T-cell (primary cell): ENCODE data around the gene ANO9. TPM values are rescaled to one million over a fixed set of nuclear protein-coding genes. Genes with fewer than 3 reads are reported as not detected.

Experiments
- ATAC-seq, 4 experiments: fragments of 200-7000 bp in 3 of 4; fragments of 150-1000 bp in 1 of 4; cut with Tn5 transposase; replicated peaks in 1 of 4; 1 replicate in 3 of 4; 2 replicates in 1 of 4; pipeline ENCODE4 v1.10.0; 2021; ENCODE audit warnings: moderate library complexity in 3 of 4, mild to moderate bottlenecking in 2 of 4, moderate number of reproducible peaks in 1 of 4
- CTCF ChIA-PET, 2 donors: fragments of 300-600 bp; sonication (Branson Sonifier 250); formaldehyde crosslinking; loops; one replicate each; lab custom pipeline; 2022; ENCODE audit warnings: antibody characterized with exemption in 2 of 2; lab: Charles Lee
- POLR2A ChIA-PET, 2 donors: fragments of 300-600 bp; sonication (Branson Sonifier 250); formaldehyde crosslinking; loops; one replicate each; lab custom pipeline; 2022; ENCODE audit warnings: antibody characterized with exemption in 2 of 2; lab: Charles Lee
- DNase-seq, 35 experiments: peaks; one replicate each; pipeline versions ENCODE4 v3.0.0 to v3.0.0-alpha.2; 2013 to 2023
- H3K27ac ChIP-seq: one replicate; pipeline ENCODE4 v1.5.1; 2013; ENCODE audit warnings: low read length
- H3K27me3 ChIP-seq, 2 experiments: replicated peaks in 1 of 2; 1 replicate in 1 of 2; 2 replicates in 1 of 2; pipeline versions ENCODE4 v1.6.1 to v1.7.0; 2013; ENCODE audit warnings: low read length in 1 of 2, mixed read lengths in 1 of 2; ENCODE audit not compliant: control insufficient read depth in 2 of 2, insufficient read depth in 2 of 2; ENCODE audit errors: extremely low read depth in 1 of 2
- H3K36me3 ChIP-seq, 2 donors: 1 replicate in 1 of 2; 2 replicates in 1 of 2; pipeline versions ENCODE4 v1.6.1 to v1.7.0; 2013; ENCODE audit warnings: low read length in 1 of 2; ENCODE audit not compliant: control insufficient read depth in 2 of 2, insufficient read depth in 1 of 2; ENCODE audit errors: extremely low read depth in 1 of 2
- H3K4me1 ChIP-seq, 2 experiments: 1 replicate in 1 of 2; 2 replicates in 1 of 2; pipeline versions ENCODE4 v1.6.1 to v1.7.0; 2013; ENCODE audit warnings: low read length in 2 of 2, mixed read lengths in 1 of 2; ENCODE audit not compliant: insufficient read depth in 2 of 2, control insufficient read depth in 1 of 2; ENCODE audit errors: extremely low read depth in 1 of 2
- H3K4me3 ChIP-seq, 2 donors: 1 replicate in 1 of 2; 2 replicates in 1 of 2; pipeline versions ENCODE4 v1.5.1 to v1.7.0; 2013; ENCODE audit warnings: mild to moderate bottlenecking in 2 of 2, low read length in 1 of 2, moderate library complexity in 1 of 2; ENCODE audit not compliant: control insufficient read depth in 1 of 2; ENCODE audit errors: extremely low read depth in 1 of 2
- H3K9me3 ChIP-seq: 2 replicates; pipeline ENCODE4 v1.7.0; 2013
- H3K27ac Mint-ChIP-seq, 2 donors: one replicate each; pipeline ENCODE4 v1.8.0; 2020 to 2021; ENCODE audit warnings: mild to moderate bottlenecking in 2 of 2, mixed read lengths in 2 of 2
- H3K27me3 Mint-ChIP-seq, 2 donors: one replicate each; pipeline ENCODE4 v1.8.0; 2021 to 2022; ENCODE audit warnings: mixed read lengths in 2 of 2
- H3K36me3 Mint-ChIP-seq: one replicate; pipeline ENCODE4 v1.8.0; 2021; ENCODE audit warnings: mixed read lengths
- H3K4me1 Mint-ChIP-seq, 3 donors: one replicate each; pipeline ENCODE4 v1.8.0; 2020 to 2022; ENCODE audit warnings: mixed read lengths in 3 of 3, mild to moderate bottlenecking in 1 of 3
- H3K4me3 Mint-ChIP-seq, 3 donors: one replicate each; pipeline ENCODE4 v1.8.0; 2020 to 2022; ENCODE audit warnings: mild to moderate bottlenecking in 3 of 3, mixed read lengths in 3 of 3, moderate library complexity in 3 of 3
- H3K9me3 Mint-ChIP-seq, 3 donors: one replicate each; pipeline ENCODE4 v1.8.0; 2020 to 2022; ENCODE audit warnings: mixed read lengths in 3 of 3
- WGBS: methylation state at CpG from one replicate; pipeline ENCODE4 v1.1.5; 2013; ENCODE audit warnings: missing lambda C conversion rate; ENCODE audit not compliant: insufficient coverage; 5-methylcytosine and 5-hydroxymethylcytosine counted together
- total RNA-seq, 35 experiments: library from RNA in 6 of 35; stranded (reverse) in 6 of 35; fragments of 120-200 nt in 1 of 35; gene quantifications; one replicate each; pipeline versions ENCODE4 v1.2.1 to v1.2.4 and lab custom pipeline; 2013 to 2026

Gene ANO9
- total RNA-seq, 5 donors from 2014 or later (not counting 1 experiment from before 2014, with no cell fraction given), result 103 to 128 (median 120) TPM

DNA sequence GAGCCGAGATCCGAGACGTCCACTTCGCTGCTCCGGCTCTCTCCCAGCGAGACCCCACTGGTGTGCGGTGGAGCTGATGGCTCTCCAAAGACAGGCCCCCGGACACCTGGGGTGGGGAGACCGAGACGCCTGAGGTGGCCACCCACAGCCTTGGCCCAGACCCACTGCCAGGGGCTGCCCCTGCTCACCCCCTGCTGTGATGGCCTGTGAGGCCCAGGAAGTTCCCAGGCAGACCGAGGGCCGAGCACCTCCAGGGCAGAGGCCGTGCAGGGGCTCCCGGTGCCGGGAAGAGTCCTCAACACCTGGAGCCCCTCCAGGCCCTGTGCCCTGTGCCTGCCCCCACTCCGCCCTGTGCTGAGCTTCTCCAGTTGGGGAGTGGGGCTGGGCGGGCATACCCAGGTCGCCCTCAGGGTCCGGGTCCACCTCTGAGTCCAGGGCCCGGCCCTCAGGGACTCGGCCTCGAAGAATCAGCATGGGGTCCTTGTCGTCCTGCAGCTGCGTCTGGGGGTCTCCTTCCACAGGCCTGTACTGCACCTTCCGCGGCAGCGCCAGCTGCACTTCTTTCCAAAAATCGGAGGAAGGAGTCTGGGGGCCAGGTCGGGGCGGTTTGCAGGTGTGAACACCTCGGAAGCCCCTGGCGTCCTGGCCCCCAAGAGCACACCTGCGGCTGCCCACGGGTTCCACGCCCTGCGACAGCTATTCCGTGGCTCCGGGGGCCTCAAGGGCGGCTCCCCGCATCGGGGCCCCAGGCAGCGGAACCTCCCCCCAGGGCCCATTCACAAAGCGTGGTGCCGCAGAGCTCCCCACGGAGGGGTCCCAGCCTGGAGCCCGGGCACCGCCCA lies 35.6 kb downstream of the ANO9 start:
- peak overlapping the region in 1 of 2 donors; percentile 23 for H3K27ac Mint-ChIP-seq
- POLR2A ChIA-PET, result interaction anchor here (0.6 to 1.5 kb wide), 4 partner anchors 9 to 320 kb away, joined by 3 to 11 read pairs (median 6); partner anchors contain the start of gene PTDSS2 (in 1 of the 2)

DNA sequence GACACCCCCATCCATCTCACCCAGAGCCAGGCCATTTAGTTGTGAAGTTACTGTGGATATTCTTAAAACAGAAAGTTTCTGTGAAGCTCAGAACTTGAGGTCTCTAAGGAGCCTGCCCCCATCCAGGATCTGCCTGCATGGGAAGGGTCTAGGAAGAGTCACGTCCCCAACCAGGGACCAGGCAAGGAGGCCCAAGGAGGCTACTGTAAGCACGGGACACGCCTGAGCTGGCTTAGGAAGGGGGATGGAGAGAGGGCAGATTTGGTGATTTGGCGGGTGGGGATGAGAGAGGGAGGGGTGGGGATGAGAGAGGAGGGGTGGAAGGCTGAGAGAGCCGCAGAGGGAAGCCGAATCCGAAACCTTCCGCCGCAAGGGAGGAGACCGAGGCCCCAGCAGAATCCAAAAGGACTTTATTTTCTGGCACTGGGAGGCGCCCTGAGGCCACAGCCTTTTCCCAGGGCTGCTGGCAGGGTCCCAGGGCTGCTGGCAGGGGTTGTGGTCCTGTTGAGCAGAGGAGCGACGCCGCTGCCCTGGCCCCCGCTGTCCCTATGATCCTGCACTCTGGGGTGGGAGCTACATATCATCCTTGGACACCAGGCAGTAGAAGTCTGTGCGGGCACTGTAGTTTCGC lies 36.4 kb downstream of the ANO9 start:
- no peaks in the 10 kb centered on the region for H3K36me3 Mint-ChIP-seq
- H3K27me3 Mint-ChIP-seq, result no peaks in the 10 kb centered on the region
- Histone ChIP-seq H3K36me3 (peaks cover 14 to 22% of the 10 kb centered on the region in 2 donors), H3K9me3 (no peaks in the 10 kb centered on the region), H3K4me3 (no peak overlapping the region), H3K27ac (no peak overlapping the region), H3K4me1 (peaks cover 5 to 51% of the 10 kb centered on the region in 2 experiments), H3K27me3 (peaks cover 0 to 15% of the 10 kb centered on the region in 2 experiments)
- peak overlapping the region; percentile 25 to 50 (median 48) for H3K4me3 Mint-ChIP-seq
- CTCF ChIA-PET, result no interaction called here
- POLR2A ChIA-PET, result interaction anchor here (0.6 to 0.7 kb wide), 2 partner anchors 142 to 320 kb away, joined by 3 to 9 read pairs; no protein-coding TSS in a partner anchor
- H3K27ac Mint-ChIP-seq, result peak overlapping the region; percentile 75 to 78
- DNase-seq (no peak), ATAC-seq (no peak)
- peaks cover 11 to 19% (median 12%) of the 10 kb centered on the region in 3 donors for H3K4me1 Mint-ChIP-seq
- H3K9me3 Mint-ChIP-seq, result no peaks in the 10 kb centered on the region
- 90% methylated on average over 17 of the region's 17 CpGs for WGBS

More for the DNA sequence above, 35.6 kb downstream of the ANO9 start:
- DNase-seq (peak in 1 of 35 experiments; percentile 23), ATAC-seq (no peak)
- peak overlapping the region in 1 of 2 donors; percentile 34 for H3K4me3 ChIP-seq
- H3K27me3 Mint-ChIP-seq, result no peaks in the 10 kb centered on the region
- CTCF ChIA-PET, result interaction anchor here in 1 of 2 donors (0.6 to 1.8 kb wide), 7 partner anchors 9 to 158 kb away, joined by 3 to 38 read pairs (median 5); partner anchors contain the start of genes PTDSS2 and SIGIRR
- peaks cover 5 to 51% of the 10 kb centered on the region in 2 experiments for H3K4me1 ChIP-seq
- peak overlapping the region; percentile 69 for H3K27ac ChIP-seq
- H3K36me3 Mint-ChIP-seq, result no peaks in the 10 kb centered on the region
- H3K4me3 Mint-ChIP-seq, result peak overlapping the region; percentile 25 to 50 (median 48)
- H3K9me3 ChIP-seq, result no peaks in the 10 kb centered on the region
- H3K27me3 ChIP-seq, result peaks cover 0 to 15% of the 10 kb centered on the region in 2 experiments
- 64% methylated on average over 39 of the region's 47 CpGs for WGBS
- peaks cover 14 to 22% of the 10 kb centered on the region in 2 donors for H3K36me3 ChIP-seq
- no peaks in the 10 kb centered on the region for H3K9me3 Mint-ChIP-seq
- peaks cover 11 to 19% (median 12%) of the 10 kb centered on the region in 3 donors for H3K4me1 Mint-ChIP-seq

DNA sequence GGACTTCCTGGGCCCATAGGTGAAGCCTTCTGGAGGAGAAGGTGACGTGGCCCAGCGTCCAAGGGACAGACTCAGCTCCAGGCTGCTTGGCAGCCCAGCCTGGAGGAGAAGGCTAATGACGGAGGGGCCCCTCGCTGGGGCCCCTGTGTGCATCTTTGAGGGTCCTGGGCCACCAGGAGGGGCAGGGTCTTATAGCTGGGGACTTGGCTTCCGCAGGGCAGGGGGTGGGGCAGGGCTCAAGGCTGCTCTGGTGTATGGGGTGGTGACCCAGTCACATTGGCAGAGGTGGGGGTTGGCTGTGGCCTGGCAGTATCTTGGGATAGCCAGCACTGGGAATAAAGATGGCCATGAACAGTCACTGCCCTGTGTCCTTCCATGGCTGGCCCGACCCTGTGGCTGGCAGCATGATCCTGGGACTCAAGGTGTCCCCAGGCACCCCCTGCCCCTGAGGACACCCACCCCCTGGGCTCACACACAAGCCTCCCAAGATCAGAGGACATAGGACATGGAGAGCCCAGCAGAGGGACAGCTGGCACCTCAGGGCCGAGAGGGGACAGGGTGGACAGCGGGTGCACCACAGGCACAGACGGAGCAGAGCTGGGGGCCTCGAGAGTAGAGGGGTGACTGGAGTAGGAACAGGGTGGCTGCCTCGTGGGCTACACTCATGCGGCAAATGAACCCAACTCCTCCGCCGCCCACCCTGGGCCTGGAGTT lies 37.1 kb downstream of the ANO9 start:
- peaks cover 5 to 45% of the 10 kb centered on the region in 2 experiments for H3K4me1 ChIP-seq
- H3K4me3 Mint-ChIP-seq, result peak overlapping the region in 1 of 3 donors; percentile 48
- no peaks in the 10 kb centered on the region for H3K36me3 Mint-ChIP-seq
- peak overlapping the region in 1 of 2 donors; percentile 75 for H3K27ac Mint-ChIP-seq
- no peak overlapping the region for H3K27ac ChIP-seq
- DNase-seq (no peak), ATAC-seq (no peak)
- no peak overlapping the region for H3K4me3 ChIP-seq
- peaks cover 8 to 21% of the 10 kb centered on the region in 2 donors for H3K36me3 ChIP-seq
- no peaks in the 10 kb centered on the region for H3K9me3 Mint-ChIP-seq
- ChIA-PET POLR2A (no interaction called here), CTCF (no interaction called here)
- no peaks in the 10 kb centered on the region for H3K9me3 ChIP-seq
- peaks cover 0 to 21% of the 10 kb centered on the region in 2 experiments for H3K27me3 ChIP-seq
- peaks cover 0 to 2% of the 10 kb centered on the region in 2 donors for H3K27me3 Mint-ChIP-seq
- H3K4me1 Mint-ChIP-seq, result peaks cover 12 to 17% (median 13%) of the 10 kb centered on the region in 3 donors
- WGBS, result 90% methylated on average over 12 of the region's 14 CpGs

DNA sequence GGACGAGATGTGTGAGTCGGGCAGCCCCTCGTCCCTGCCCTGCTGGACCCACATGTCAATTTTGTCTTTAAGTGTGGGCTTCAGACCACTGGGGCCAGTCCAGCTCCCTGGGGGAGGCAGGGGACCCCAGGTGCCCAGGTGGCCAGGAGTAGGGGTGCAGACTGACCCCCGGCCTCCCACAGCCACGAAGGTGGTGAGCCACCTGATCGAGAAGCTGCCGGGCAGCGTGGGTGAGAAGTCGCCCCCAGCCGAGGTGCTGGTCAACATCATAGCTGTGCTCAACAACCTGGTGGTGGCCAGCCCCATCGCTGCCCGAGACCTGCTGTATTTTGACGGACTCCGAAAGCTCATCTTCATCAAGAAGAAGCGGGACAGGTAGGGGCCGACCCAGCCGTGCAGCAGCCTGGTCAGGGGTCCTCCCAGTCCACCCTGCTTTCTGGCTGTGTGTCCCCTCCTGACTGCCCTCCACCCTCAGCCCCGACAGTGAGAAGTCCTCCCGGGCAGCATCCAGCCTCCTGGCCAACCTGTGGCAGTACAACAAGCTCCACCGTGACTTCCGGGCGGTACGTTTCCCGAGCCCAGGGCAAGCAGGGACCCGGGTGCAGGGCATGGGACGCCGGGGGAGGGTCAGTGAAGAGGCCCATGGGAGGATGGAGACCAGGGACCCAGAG lies 37.9 kb downstream of the ANO9 start:
- ATAC-seq (no peak), DNase-seq (no peak)
- H3K27ac ChIP-seq, result no peak overlapping the region
- no peaks in the 10 kb centered on the region for H3K9me3 ChIP-seq
- CTCF ChIA-PET, result interaction anchor here in 1 of 2 donors (0.6 kb wide), 1 partner anchor 41 kb away, joined by 3 read pairs; no protein-coding TSS in a partner anchor
- H3K27ac Mint-ChIP-seq, result peak overlapping the region in 1 of 2 donors; percentile 34
- H3K4me3 Mint-ChIP-seq, result no peak overlapping the region
- no peaks in the 10 kb centered on the region for H3K36me3 Mint-ChIP-seq
- no peaks in the 10 kb centered on the region for H3K9me3 Mint-ChIP-seq
- H3K4me1 Mint-ChIP-seq, result peaks cover 7 to 16% (median 10%) of the 10 kb centered on the region in 3 donors
- no peak overlapping the region for H3K4me3 ChIP-seq
- peaks cover 0 to 6% of the 10 kb centered on the region in 2 donors for H3K27me3 Mint-ChIP-seq
- 93% methylated on average over 26 of the region's 27 CpGs for WGBS
- peaks cover 5 to 40% of the 10 kb centered on the region in 2 experiments for H3K4me1 ChIP-seq
- peaks cover 0 to 25% of the 10 kb centered on the region in 2 experiments for H3K27me3 ChIP-seq
- POLR2A ChIA-PET, result interaction anchor here in 1 of 2 donors (0.6 kb wide), 1 partner anchor 66 kb away, joined by 4 read pairs; no protein-coding TSS in a partner anchor
- peaks cover 0 to 19% of the 10 kb centered on the region in 2 donors for H3K36me3 ChIP-seq

DNA sequence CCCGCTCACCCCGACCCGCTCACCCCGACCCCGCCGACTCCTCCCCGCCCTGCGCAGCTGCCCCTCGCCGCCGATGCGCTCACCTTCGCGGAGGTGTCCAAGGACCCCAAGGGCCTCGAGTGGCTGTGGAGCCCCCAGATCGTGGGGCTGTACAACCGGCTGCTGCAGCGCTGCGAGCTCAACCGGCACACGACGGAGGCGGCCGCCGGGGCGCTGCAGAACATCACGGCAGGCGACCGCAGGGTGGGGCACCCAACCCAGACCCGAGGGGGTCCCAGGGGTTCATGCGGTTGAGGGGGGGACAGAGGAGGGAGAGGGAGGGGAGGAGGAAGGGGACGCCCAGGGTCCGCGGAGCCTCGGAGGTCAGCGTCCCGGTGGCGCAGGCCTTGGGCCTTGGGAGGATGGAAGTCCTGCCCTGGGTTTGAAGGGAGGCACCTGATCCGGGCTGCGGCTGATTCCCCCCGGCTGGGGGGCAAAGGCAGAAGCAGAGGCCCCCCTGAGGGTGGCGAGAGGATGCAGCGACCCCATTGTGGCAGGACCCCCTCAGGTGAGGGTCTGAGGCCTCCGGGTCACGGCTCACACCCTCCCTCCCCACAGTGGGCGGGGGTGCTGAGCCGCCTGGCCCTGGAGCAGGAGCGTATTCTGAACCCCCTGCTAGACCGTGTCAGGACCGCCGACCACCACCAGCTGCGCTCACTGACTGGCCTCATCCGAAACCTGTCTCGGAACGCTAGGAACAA lies 38.6 kb downstream of the ANO9 start:
- Histone ChIP-seq H3K36me3 (peaks cover 0 to 12% of the 10 kb centered on the region in 2 donors), H3K27me3 (peaks cover 0 to 29% of the 10 kb centered on the region in 2 experiments), H3K27ac (no peak overlapping the region), H3K9me3 (no peaks in the 10 kb centered on the region), H3K4me1 (peaks cover 5 to 33% of the 10 kb centered on the region in 2 experiments), H3K4me3 (no peak overlapping the region)
- Mint-ChIP-seq H3K27me3 (peaks cover 0 to 9% of the 10 kb centered on the region in 2 donors), H3K4me1 (peaks cover 4 to 16% (median 11%) of the 10 kb centered on the region in 3 donors), H3K9me3 (no peaks in the 10 kb centered on the region), H3K27ac (no peak overlapping the region), H3K36me3 (no peaks in the 10 kb centered on the region), H3K4me3 (no peak overlapping the region)
- ChIA-PET CTCF (interaction anchor here in 1 of 2 donors (0.6 kb wide), 1 partner anchor 42 kb away, joined by 3 read pairs; no protein-coding TSS in a partner anchor), POLR2A (no interaction called here)
- 80% methylated on average over 47 of the region's 55 CpGs for WGBS
- ATAC-seq (no peak), DNase-seq (no peak)
